GM19467 (cell line): Measurements from ENCODE around the gene STUM.
"Not testable (repeated sequence)": the region's sequence is repeated elsewhere in the genome, so short reads cannot be mapped to it uniquely, and the experiment has no call there.

Experiments
- ATAC-seq: cut with Tn5 transposase; IDR thresholded peaks from one replicate; pipeline ENCODE4 v1.9.1; 2021; ENCODE audit warnings: mild to moderate bottlenecking, moderate library complexity; ENCODE audit not compliant: unreplicated experiment

The STUM gene, protein sequence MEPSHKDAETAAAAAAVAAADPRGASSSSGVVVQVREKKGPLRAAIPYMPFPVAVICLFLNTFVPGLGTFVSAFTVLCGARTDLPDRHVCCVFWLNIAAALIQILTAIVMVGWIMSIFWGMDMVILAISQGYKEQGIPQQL

DNA sequence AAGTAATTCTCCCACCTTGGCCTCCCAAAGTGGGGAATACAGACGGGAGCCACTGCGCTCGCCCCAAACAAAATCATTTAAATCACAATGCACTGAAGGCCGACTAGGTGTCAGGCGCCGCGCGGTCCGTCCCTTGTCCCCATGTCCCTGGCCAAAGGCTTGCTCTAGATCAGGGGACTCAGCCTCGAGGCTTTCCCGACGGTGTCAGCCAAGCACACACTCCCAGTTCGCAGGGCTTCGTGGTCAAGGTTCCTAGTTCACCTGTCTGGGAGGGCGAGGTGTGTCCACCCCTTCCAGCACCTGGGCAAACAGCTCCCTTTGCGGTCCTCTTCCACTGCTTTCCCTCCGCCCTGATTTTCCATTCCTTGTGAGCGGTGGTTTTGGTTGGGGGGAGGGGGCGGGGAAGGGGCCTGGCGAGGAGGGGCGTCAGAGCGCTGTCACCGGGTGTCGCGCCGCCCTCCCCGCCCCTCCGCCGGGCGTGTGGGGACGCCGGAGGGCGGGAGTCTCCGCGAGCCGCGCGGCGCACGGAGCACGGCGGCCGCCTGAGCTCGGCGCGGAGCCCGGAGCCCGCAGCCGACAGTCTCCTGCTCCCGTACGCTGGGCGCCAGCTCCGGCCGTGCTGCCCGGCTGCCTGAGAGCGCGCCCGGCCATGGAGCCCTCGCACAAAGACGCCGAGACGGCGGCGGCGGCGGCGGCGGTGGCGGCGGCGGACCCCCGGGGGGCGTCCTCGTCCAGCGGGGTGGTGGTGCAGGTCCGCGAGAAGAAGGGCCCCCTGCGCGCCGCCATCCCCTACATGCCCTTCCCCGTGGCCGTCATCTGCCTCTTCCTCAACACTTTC, at the start of gene STUM:
Gene STUM (plus strand): TSS at position 509 of the 838 bp plus-strand sequence. CDS start 141 bp downstream, at position 650.
- ATAC-seq, result no peak

DNA sequence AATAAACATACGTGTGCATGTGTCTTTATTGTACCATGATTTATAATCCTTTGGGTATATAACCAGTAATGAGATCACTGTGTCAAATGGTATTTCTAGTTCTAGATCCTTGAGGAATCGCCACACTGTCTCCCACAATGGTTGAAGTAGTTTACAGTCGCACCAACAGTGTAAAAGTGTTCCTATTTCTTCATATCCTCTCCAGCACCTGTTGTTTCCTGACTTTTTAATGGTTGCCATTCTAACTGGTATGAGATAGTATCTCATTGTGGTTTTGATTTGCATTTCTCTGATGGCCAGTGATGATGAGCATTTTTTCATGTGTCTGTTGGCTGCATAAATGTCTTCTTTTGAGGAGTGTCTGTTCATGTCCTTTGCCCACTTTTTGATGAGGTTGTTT, 48.9 kb upstream of the STUM start:
- ATAC-seq, result not testable (repeated sequence)

DNA sequence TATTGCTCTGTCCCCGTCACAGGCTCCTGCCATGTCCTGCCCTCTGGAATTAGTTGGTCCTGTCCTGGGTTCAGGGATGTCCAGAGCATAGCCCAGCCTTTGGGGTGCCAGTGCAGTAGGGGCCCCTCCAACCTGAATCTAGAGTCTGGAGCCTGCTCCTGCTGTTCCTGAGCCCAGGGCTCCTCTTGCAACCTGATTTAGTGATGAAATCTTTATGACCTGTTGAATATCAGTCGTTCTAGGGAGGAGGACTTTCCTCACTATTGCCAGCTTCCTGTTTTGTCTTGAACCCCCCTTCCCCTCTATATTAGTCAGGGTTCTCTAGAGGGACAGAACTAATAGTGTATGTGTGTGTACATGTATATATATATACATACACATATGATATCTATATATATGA, 42.5 kb upstream of the STUM start:
- no peak for ATAC-seq

DNA sequence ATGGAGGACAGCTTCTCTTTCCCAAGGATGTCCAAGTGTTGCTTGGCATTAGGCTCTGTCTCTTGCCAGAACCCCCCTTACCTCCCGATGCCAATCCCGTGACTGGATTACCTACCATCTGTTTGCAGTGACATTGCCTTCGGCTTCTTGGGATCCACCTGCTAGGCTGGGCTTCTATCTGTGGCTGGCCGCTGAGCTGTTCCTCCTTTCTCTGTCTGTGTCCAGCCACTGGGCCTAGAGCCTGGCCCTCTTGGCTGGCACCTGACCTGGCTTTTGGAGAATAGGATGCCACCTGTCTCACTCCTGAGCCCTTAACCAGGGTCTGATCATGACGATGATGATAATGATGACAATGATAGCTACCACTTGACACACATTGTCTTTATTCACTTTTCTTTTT, 41.6 kb upstream of the STUM start:
- no peak for ATAC-seq

DNA sequence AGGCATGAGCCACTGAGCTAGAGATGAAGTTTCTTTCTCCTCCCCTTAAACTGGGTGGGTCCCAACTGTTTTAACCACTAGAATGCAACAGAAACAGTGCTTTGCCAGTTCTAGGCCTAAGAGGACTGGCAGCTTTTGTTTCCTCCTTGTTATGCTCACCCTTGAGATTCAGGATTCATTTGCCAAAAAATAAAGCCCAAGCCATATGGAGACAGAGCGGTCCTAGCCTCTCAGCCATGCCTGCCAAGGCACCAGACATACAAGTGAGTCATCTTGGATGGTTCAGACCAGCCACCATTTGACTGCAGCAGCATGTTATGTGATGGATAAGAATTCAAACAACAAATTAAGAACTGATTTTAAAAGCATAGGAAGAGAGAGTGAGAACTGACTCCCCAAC, 38.1 kb upstream of the STUM start:
- no peak for ATAC-seq

DNA sequence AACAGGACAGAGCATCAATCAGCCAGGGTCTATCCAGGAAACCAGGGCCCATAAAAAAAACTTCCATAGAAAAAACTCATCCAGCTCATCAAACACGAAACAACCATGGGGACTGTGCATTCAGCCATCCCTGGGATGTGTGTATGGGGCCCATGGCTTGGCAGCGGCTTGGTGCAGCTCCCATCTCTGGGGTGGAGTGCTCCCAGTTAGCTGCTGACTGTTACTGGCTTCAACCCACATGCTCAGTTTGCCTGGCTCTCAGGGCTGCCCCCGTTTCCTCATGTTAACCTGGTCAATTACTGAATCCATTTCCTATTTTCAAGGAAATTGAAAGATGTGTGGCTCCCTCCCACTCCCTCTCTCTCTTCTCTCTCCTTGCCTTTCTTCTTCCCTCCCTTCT, 37.3 kb upstream of the STUM start:
- no peak for ATAC-seq

DNA sequence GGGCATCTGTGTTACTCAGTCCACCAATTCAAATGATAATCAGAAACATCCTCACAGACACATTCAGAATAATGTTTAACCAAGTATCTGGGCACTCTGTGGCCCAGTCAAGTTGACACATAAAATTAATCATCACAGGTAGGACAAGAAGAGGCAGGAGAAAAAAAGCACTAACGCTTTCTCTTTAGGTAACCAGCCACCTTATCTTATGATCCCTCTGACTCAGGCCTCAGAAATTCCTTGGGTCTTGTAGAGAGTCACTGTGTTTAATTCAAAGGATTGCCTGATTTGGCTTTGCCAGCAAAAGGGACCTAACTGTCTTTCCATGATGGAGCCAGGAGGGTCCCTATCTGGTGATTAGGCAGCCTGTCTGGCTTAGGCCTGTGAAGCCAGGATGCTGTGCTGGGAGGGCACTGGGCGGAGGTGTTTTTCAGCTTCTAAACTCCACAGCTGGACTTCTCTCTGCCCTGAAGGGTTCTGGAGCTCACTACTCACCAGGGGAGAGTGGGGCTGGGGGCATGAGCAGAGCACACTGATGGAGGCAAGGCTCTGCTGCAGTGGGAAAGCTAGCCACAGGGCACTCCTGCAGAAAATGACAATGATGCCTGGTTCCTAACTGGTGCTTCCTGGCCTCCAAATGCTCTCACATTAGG, 36.4 kb upstream of the STUM start:
- no peak for ATAC-seq

DNA sequence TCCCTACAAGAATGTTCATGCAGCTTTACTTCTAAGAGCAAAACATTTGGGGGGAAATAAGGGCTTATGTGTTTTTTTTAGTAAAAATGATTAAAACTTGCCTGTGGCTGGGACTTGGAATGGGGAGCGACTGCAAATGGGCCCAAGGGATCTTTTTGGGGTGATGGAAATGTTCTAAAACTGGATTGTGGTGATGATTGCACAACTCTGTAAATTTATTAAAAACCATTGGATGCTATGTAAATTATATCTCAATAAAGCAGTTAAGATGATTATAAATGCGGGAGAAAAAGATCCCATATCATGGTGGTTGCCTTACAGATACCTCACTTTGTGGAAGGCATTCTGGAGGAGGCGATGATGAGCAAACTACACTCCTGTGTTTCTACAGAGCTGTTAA, 30.2 kb upstream of the STUM start:
- ATAC-seq, result no peak

DNA sequence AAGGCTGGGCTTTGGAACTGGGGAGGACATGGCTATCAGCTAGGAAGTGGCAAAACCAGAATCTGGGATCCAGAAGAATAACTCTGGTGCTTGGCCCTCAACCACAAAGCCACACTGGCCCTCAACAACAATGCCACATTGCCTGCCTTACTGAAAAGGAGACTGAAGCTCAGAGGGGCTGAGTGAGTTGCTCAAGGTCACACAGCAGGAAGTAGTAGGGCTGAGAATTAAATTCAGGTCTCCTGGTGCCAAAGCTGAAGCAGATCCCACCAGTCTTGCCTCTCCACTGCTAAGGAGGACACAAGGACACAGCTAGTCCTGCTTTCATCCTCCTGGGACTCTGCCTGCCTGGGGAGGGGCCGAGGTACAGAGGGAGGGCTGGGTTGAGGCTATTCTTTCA, 29.4 kb upstream of the STUM start:
- no peak for ATAC-seq

DNA sequence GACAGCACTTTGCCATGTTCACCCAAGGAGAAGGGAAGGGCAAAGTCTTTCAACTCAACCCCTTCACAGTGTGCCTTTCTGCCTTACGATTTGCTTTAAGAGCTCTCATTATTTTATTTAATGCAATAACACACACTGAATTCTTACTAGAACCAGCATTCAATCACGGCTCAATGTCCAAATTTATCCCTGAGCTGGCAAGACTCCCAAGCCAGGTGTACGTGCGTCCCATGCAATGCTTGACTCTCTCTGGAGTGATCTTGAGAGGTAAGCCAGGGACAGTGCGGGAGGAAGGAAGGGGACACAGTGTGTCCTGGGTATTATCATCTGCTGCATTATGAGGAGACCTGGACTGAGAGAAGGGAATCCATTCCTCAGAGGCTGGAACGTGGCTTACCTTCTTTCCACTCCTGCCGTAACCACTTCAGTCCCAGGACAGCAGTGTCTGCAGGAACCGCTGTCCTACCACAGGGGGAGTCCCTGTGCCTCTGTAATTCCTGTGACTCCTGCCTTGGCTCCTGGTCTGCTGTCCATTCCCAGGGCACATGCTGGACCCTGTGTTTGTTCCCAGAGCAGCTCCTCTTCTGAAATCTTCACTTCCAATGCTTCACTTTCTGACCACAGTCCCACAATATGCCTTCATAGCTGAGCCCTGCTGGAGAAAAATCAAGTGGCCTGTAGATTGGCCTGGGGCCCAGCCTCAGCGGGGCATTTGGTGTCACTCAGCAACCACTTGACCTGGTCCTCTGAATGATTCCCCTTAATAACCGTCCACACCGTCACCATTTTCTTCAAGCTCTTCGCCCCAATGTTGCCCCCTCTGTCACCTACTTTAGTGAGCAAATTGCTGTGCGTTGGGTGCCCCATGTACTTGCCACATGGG, 28.6 kb upstream of the STUM start:
- no peak for ATAC-seq

DNA sequence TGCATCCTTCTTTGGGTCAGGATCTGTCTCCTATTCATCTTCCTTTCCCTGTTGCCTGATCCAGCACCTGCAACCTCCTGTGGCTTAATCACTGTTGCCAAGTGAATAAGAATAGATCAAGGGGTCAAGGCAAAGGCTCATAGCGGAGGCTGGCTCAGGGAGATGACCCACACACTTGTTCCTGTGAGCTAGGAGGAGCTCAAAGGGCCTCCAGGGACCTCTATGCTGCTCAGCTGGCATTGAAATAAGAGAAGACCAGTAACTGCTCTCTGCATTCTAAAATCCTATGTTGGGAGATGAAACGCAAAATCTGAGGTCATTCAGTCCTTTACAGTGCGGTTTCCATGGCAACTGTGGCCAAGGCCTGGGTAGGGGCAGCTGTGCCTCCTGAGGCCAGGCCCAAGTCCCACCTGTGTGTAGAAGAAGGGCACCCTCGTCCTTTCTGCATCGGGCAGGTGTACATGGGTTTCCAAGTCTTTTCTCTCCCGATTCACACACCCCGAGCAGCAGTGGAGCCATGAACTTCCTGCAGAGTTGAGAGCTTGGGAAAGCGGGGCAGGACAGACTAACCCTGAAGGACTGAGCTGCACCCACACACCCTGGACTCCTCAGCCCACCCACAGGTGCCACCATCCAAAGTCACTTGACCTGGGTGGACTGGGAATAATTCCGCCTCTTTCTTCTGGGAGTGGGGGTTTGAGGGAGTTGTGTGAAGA, 27.8 kb upstream of the STUM start:
- ATAC-seq, result no peak

DNA sequence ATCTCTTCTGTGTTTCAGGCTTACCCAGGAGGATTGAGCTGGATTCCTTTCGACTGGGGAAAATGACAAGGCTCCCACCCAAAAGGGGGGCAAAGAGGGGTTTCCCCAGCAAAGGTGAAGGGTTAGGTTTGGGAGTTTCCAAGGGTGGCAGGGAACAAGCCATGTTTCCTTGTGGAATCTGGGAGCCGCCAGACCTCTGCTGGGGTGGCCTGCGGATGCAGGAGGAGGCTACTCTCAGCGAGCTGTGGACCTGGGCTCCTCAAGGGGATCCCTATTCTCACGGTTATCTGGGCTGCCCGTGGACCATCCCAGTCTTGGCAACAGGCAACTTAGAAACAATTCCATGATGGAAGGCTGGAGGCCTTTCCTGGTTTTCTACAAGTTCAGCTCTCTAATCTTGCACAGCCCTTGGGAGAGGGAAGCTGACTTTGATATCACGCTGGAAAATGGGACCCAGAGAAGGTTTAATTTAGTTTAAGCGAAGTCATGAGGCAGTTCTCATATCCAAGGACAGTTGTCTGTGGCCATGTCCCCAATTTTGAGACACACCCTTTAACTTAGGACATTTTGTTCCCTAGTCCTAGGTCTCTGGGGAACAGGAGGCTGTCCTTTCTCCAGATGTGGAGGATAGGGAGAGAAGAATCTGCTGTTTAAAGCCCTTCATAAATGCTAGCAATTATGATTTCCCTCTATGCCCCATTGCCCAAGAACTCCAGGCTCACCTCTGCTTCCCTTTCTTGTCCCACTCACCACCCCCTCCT, 24.7 kb upstream of the STUM start:
- no peak for ATAC-seq

DNA sequence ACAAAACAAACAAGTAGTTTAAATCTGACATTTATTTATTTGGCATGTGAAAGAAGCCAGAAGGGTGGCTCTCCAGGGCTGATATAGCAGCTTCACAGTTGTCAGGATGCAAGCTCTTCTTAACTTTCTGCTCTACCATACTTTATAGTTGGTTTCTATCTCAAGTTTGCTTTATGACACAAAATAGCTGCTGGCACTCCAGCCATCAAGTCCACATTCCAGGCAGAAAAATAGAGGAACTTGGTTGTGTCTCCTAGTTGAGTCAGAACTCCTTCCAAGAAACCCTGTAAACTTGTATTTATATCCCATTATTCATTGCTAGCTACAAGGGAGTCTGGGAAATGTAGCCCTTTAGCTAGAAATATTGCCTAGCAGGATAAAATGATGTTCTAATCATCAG, 24.0 kb upstream of the STUM start:
- no peak for ATAC-seq

DNA sequence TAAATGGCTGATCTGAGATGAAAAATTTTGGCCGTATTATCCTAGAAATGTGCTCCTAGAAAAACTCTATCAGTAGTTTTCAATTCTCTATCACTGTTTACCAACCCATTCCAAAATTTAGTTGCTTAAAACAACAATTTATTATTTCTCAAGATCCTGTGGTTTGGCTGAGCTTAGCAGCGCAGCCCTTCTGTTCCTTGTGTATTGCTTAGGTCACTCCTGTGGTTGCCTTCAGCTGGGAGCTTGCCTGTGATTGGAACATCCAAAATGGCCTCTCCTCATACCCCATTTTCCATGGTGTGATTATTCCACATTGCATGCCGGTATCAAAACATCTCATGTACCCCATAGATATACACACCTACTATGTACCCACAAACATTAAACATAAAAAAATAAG, 22.8 kb upstream of the STUM start:
- ATAC-seq, result no peak

DNA sequence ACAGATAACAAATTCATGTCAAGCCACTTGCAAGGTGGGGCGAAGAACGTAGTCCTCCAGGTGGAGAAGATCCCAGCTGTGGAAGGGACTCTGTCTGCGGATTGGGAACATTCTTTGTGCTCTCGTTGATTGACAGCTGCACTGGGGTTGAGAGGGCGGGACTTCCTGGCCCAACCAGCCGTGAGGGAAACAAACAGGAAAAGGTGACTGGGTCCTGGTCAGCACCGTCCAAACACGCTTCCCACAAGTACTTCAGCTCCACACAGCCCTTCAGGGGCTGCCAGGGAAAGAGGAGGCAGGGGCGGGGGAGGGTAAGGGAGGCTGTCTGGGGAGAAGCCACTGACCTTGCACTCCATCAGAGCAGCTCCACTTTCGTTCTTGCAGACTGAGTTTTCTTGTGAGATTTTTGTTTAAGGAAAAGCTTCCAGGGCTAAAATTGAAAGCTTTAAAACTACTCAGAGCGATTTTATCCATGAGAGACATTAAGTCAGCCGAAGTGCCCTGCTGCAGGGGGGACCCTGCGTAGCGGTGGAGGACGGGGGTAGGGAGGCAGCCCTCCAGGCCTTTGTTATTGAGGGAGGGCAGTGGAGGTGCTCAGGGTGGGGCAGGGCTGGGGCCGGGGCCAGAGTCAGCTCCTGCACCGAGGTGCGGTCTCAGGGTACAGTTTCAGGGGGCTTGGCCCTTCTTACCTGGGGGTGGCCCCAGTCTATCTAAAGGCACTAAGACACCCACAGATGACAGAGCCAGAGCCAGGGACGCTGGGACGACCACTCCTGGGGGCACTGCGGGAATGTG, 21.6 kb upstream of the STUM start:
- no peak for ATAC-seq

DNA sequence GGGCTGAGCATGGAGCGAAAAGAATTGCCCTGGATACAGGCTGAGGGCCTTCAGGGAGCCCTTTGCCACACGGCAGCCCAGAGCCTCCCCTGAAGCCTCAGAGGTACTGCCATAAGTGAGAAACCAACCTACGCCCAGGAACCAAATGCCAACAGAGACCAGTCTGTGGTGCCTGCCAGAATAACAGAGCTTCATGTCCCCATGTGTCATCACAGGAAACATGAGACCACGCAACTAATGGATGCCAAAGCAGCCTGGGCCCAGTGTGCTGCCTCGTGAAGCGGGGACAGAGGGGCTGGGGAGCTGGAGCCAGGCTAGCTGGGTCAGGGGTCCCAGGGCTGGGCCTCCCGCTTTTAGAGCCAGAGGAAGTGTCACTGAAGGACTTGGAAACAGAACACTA, 18.7 kb upstream of the STUM start:
- ATAC-seq, result no peak

DNA sequence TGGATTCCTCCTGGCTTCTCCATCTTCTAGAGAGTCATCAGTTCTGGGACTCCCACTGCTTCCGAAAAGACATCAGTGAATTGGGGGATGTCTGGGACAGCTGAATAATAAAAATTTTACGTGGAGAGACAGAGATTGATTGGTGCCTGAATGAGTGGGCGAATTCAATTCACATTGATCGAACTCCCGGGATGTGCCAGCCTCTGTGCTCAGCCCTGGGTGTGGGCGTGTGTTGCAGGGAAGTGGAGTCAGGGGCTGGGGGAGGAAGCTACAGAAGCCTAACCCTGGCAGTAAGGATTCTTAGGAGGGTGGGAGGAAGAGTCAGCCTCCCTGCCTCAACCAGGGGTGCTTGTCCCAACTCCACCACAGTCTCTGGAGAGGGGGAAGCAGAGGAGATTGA, 18.0 kb upstream of the STUM start:
- ATAC-seq, result no peak

DNA sequence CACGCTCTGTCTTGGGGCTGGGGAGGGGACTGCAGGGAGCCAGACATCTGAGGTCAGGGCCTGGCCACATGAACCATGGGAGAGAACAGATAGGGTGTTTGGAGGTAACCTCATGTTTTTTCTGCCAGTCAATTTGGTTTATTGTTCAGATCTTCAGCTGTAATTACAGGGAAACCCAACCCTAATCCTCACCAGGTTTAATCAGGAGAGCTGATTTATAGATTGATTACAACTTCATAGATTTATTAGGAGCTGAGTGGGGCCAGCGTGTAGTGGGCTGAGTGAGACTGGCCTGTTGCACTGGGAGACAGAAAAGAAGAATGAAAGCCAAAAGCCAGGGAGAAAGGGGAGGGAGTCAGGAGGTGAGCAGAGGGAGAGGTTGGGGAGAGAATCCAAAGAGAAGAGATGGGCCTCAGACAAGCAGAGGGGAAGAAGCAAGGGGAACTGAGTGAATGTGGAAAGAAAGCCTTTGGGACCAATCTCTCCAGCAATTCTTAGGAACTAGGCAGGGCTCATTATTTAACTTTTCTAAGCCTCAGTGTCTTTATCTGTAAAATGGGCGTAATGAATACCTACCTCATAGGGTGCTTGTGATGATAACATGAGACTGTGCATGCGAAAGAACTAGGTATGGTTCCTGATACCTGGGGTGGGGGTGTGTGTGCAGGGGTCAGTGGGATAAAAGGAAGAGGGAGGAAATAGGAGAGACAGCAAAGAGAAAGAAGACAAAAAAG, 17.0 kb upstream of the STUM start:
- ATAC-seq, result no peak
